Activated T-cell treated with anti-CD3 and anti-CD28 coated beads, Interleukin-2, amount 50 U/mL, for 24 hours (primary cell): Measurements from ENCODE around the gene ROPN1B.

ENCODE experiments used
- DNase-seq: peaks from one replicate; pipeline ENCODE4 v3.0.0-alpha.2; 2020
- H3K27ac Mint-ChIP-seq: 2 replicates; pipeline ENCODE4 v1.8.0; 2020; ENCODE audit warnings: mild to moderate bottlenecking, mixed read lengths
- H3K27me3 Mint-ChIP-seq: 2 replicates; pipeline ENCODE4 v1.8.0; 2020; ENCODE audit warnings: mixed read lengths
- H3K36me3 Mint-ChIP-seq: 2 replicates; pipeline ENCODE4 v1.8.0; 2020; ENCODE audit warnings: low read depth, mixed read lengths
- H3K4me1 Mint-ChIP-seq: 2 replicates; pipeline ENCODE4 v1.8.0; 2020; ENCODE audit warnings: low read depth, mixed read lengths
- H3K4me3 Mint-ChIP-seq: 2 replicates; pipeline ENCODE4 v1.8.0; 2020; ENCODE audit warnings: mild to moderate bottlenecking, moderate library complexity, mixed read lengths
- H3K9me3 Mint-ChIP-seq: 2 replicates; pipeline ENCODE4 v1.8.0; 2020; ENCODE audit warnings: mixed read lengths

The ROPN1B gene

DNA sequence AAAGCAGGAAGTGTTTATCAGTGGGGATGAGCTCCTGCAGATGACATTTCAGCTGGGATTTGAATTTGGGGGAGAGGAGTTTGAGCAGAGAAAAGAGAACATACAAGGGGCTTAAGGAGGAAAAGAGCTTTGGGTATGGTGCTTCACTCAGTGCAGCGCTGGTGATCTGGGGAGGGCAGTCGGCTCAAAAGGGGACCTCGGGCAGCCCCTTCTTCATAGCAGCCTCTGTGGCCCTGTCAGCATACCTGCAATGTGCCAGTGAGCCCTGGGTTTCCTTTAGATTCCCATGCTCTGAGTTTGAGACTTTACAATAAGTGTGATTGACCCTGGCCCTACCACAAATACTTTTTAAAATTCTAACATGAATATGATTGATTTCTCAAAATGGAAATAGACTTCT, 40.2 kb downstream of the ROPN1B start:
- Mint-ChIP-seq H3K4me1 (no peaks in the 10 kb centered on the region), H3K4me3 (no peak overlapping the region), H3K36me3 (peaks cover 84% of the 10 kb centered on the region), H3K27ac (no peak overlapping the region), H3K9me3 (no peaks in the 10 kb centered on the region), H3K27me3 (no peaks in the 10 kb centered on the region)
- no peak for DNase-seq

DNA sequence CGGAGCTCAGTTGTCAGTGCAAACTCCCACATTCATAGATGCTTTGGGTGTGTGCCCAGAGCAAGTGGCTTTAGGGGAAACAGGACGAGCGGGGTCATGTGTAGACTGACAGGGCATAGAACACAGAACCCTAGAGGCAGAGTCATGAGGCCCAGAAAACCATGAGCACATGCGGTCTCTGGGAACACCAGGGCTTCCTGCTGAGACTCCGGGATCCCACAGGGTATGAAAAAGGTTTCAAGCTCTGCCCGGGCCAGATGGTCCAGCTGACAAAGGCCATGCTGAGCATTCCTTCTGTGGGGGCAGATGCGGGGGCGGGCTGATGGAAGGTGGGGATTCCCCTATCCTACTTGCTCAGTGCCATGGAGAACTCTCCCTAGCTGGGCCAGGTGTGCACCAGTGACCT, 44.8 kb downstream of the ROPN1B start:
- Mint-ChIP-seq H3K4me3 (no peak overlapping the region), H3K27ac (no peak overlapping the region), H3K27me3 (no peaks in the 10 kb centered on the region), H3K9me3 (no peaks in the 10 kb centered on the region), H3K4me1 (no peaks in the 10 kb centered on the region), H3K36me3 (peaks cover 75% of the 10 kb centered on the region)
- DNase-seq, result no peak

DNA sequence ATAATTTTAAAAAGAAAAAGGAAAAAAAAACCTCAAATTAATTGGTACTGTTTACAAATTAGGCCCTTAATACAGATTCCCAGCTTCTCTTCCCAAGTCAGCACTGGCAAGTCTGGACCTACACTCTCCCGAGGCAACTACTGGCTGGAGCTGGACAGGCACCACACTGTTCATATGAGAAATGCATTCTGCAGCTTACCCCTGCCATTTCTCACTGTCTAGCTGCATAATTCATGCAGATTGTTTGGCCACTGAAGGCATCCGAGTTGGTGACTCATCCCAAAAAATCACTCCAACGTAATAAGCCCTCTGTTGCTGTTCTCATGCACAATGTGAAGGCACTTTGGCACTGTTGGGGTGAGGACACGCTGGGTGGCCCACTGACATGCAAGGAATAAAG, 45.3 kb downstream of the ROPN1B start:
- Mint-ChIP-seq H3K4me1 (no peaks in the 10 kb centered on the region), H3K27ac (no peak overlapping the region), H3K27me3 (no peaks in the 10 kb centered on the region), H3K36me3 (peaks cover 70% of the 10 kb centered on the region), H3K4me3 (no peak overlapping the region), H3K9me3 (no peaks in the 10 kb centered on the region)
- DNase-seq, result no peak

DNA sequence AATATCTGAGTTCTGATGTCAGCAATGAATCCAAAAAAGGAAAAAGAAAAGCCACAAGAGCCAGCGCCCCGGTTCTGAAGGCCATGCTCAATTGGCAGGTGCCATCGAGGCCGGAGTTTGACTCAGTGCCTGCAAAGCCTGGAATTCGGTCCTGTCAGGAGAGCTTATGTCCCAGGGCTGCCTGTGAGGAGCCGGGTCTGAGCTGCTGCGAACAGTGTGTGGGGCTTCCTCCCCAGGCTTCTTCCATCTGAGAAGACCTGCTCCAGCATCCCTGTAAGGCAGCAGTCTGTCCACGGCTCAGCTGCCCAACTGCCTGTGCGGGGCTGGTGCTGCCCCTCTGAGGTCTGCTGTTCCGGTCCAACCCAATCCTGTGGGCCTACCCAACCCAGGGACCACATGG, 46.1 kb downstream of the ROPN1B start:
- Mint-ChIP-seq H3K9me3 (no peaks in the 10 kb centered on the region), H3K36me3 (peaks cover 65% of the 10 kb centered on the region), H3K27ac (no peak overlapping the region), H3K27me3 (no peaks in the 10 kb centered on the region), H3K4me1 (no peaks in the 10 kb centered on the region), H3K4me3 (no peak overlapping the region)
- DNase-seq, result no peak

DNA sequence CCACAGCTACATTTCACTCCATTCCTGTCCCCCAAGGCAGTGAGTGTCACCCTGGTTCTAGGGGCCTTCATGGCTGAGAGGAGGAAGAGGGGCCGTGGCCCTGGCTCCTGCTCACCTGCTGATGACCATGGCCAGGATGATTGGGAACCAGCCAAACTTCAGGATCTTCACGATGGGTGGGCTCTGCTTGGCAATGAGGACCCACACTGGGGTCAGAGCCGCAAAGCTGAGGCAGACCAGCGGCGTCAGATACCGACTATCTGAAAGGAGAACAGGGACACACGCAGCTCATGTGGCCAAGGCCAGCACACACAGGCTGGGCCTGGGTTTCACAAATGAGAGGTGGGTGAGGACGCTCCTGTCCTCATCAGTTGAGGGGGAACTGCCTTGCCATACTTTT, 47.6 kb downstream of the ROPN1B start:
- DNase-seq, result no peak
- Mint-ChIP-seq H3K36me3 (peaks cover 57% of the 10 kb centered on the region), H3K9me3 (no peaks in the 10 kb centered on the region), H3K27ac (no peak overlapping the region), H3K4me3 (no peak overlapping the region), H3K4me1 (no peaks in the 10 kb centered on the region), H3K27me3 (no peaks in the 10 kb centered on the region)

DNA sequence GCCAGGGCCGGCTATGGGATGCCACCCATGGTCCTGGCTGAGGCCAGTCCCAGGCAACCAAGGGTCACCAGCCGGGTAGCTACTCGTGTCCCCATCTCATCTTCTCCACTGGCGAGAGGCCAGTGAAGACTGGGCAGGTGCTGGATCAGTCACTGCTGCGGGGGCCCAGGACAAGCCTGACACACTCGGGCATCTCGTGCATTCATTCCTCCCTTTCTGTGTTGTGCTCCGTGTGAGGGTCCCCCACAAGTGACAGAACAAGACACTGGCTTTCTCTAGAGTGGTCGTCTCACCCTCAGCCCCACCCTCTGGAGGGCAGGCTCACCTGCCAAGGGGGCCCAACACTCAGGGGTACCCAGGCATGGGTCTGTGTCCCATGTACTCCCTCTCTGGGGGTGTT, 48.4 kb downstream of the ROPN1B start:
- no peak overlapping the region for H3K4me3 Mint-ChIP-seq
- peaks cover 54% of the 10 kb centered on the region for H3K36me3 Mint-ChIP-seq

DNA sequence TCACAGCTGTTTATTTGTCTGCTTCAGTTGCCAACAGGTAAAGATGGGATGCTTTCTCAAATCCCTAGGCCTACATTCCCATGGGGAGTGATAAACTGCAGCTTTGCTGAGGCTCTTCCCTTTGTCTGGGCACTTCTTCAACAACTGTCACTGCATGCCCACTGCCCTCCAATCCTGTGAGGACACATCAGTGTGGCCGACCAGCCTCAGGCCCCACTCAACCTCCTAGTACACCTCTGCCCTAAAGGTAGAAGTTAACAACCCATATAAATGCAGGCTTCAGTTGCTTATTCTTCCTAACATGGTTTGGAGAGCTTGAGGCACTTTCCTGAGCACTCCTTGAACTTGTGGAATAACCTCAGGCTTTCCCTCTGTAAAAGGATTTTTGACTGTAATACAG, 49.6 kb downstream of the ROPN1B start:
- Mint-ChIP-seq H3K27me3 (no peaks in the 10 kb centered on the region), H3K4me1 (no peaks in the 10 kb centered on the region), H3K36me3 (peaks cover 52% of the 10 kb centered on the region), H3K9me3 (no peaks in the 10 kb centered on the region), H3K27ac (no peak overlapping the region), H3K4me3 (no peak overlapping the region)
- no peak for DNase-seq

More for the DNA sequence above, 48.4 kb downstream of the ROPN1B start:
- no peaks in the 10 kb centered on the region for H3K27me3 Mint-ChIP-seq
- no peak for DNase-seq
- H3K4me1 Mint-ChIP-seq, result no peaks in the 10 kb centered on the region
- no peak overlapping the region for H3K27ac Mint-ChIP-seq
- H3K9me3 Mint-ChIP-seq, result no peaks in the 10 kb centered on the region

DNA sequence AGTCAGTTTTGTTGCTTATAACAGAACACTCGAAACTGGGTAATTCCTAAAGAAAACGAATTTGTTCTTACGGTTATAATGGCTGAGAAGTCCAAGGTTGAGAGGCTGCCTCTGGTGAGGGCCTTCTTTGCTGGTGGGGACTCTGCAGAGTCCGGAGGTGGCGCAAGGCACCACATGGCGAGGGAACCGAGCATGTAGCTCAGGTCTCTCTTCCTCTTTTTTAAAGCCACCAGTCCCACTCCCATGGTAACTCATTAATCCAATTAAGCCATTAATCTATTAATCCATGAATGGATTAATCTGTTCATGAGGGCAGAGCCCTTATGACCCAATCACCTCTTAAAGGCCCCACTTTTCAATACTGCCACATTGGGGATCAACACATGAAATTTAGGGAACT, 50.0 kb downstream of the ROPN1B start:
- Mint-ChIP-seq H3K27ac (no peak overlapping the region), H3K9me3 (no peaks in the 10 kb centered on the region), H3K4me1 (no peaks in the 10 kb centered on the region), H3K27me3 (no peaks in the 10 kb centered on the region), H3K36me3 (peaks cover 48% of the 10 kb centered on the region), H3K4me3 (no peak overlapping the region)
- no peak for DNase-seq

DNA sequence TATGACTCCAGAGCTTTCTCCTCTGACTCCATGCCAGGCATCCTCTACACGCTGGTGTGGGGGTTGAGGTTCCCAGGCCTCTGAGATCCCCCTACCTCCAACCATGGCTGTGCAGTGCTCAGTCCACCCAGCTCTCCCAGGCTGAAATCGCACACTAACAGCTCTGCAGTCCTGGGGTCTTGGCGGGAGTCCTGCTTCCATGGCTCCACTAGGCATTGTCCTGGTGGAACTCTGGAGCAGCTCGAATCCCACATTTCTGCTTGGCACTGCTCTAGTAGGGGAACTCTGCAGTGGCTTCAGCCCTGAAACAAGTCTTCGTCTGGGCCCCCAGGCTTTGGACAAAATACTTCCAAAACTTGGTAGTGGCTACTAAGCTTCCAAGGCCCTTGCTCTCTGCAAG, 50.7 kb downstream of the ROPN1B start:
- H3K36me3 Mint-ChIP-seq, result peaks cover 48% of the 10 kb centered on the region

DNA sequence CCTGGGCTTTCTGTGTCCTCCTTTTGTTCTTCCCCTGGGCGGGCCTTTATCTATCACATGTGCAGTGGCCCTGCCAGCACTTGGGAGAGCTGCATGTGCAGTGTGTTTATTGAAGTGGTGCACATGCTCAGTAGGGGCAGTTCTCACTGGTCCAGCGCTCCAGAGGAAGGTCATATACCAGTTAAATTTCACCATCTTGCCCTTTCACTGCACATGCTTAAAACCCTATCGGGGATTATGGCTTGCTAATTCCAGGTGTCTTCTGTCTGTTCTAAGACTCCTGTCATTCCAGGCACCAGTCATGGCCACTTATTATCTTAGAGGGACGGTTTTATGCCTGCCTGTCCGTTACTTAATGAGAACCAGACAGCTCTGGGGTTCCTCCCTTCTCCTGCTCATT, 52.2 kb downstream of the ROPN1B start:
- H3K9me3 Mint-ChIP-seq, result no peaks in the 10 kb centered on the region
- peaks cover 1% of the 10 kb centered on the region for H3K4me1 Mint-ChIP-seq
- no peak overlapping the region for H3K27ac Mint-ChIP-seq
- H3K4me3 Mint-ChIP-seq, result no peak overlapping the region
- no peak for DNase-seq
- H3K36me3 Mint-ChIP-seq, result peaks cover 51% of the 10 kb centered on the region
- H3K27me3 Mint-ChIP-seq, result no peaks in the 10 kb centered on the region

More for the DNA sequence above, 50.7 kb downstream of the ROPN1B start:
- no peak overlapping the region for H3K27ac Mint-ChIP-seq
- H3K9me3 Mint-ChIP-seq, result no peaks in the 10 kb centered on the region
- no peak for DNase-seq
- H3K27me3 Mint-ChIP-seq, result no peaks in the 10 kb centered on the region
- H3K4me3 Mint-ChIP-seq, result no peak overlapping the region
- no peaks in the 10 kb centered on the region for H3K4me1 Mint-ChIP-seq

DNA sequence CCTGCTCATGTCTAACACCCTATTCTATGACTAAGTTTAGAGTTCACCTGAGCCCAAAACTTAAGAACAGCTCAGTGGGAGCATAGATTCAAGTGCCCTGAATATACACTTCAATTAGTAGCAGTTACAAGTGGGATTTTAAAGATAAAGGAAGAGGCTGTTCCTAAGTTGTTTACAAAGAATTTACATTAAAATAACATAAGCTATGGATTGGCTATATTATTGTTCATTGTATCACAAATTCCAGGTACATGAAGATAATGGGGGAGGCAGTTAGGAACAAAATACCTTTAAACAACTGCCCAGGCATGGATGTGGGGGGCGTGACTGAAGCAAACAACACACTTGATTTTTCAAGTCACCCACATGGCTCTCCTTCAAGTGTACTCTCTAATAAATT, 52.7 kb downstream of the ROPN1B start:
- Mint-ChIP-seq H3K36me3 (peaks cover 52% of the 10 kb centered on the region), H3K4me3 (no peak overlapping the region), H3K9me3 (no peaks in the 10 kb centered on the region), H3K27me3 (no peaks in the 10 kb centered on the region), H3K4me1 (peaks cover 5% of the 10 kb centered on the region), H3K27ac (no peak overlapping the region)
- DNase-seq, result no peak

DNA sequence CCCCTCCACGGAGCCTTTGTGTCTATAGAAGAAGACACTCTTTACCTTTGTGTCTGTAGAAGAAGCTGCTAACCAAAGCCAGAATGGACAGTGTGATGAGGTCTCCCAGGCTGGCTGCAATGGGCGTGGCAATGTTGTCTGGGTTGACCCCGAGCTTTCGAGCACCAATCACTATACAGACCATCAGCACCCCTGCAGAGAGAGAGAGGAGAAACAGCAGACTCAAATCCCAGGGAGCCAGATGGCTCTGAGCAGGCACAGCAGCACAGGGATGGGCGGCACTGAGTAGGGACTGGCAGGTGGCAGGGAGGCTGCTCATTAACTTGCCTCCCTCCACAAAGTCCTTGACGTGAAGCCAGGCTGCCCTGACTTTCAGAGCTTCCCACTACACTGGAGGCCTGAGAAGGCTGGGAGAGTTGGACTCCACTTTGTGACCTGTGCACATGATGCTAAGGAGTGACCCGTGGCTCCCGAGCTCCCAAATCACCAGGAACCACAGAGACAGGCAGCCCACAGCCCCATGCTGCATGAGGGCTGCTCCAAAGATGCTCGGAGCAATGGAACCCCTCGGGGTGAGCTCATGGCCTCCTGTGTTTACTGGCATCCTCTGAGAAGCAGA, 53.9 kb downstream of the ROPN1B start:
- Mint-ChIP-seq H3K4me3 (no peak overlapping the region), H3K9me3 (peaks cover 7% of the 10 kb centered on the region), H3K27ac (no peak overlapping the region), H3K4me1 (peaks cover 9% of the 10 kb centered on the region), H3K27me3 (no peaks in the 10 kb centered on the region), H3K36me3 (peaks cover 57% of the 10 kb centered on the region)
- no peak for DNase-seq

DNA sequence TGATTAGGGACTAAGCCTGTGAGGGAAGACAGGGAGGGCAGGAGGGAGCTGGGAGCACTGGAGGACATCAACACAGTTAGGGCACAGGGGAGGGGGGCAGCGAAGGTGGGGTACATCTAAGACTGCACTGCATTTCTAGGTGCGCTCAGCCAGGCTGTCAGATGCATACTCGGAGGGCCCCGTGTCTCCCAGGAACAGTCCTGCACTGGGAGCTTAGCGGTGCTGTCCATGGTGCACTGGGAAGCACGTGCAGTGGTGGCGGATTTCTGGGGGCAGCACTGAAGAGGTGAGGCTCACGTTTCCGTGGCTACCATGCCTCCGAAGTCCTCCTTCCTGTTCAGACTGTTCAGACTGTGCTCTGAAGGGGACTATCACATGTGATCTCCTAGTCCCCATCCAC, 54.4 kb downstream of the ROPN1B start:
- no peak for DNase-seq
- no peaks in the 10 kb centered on the region for H3K27me3 Mint-ChIP-seq
- H3K9me3 Mint-ChIP-seq, result peaks cover 10% of the 10 kb centered on the region
- H3K27ac Mint-ChIP-seq, result no peak overlapping the region
- H3K4me1 Mint-ChIP-seq, result peaks cover 9% of the 10 kb centered on the region
- H3K36me3 Mint-ChIP-seq, result peaks cover 61% of the 10 kb centered on the region
- H3K4me3 Mint-ChIP-seq, result no peak overlapping the region

DNA sequence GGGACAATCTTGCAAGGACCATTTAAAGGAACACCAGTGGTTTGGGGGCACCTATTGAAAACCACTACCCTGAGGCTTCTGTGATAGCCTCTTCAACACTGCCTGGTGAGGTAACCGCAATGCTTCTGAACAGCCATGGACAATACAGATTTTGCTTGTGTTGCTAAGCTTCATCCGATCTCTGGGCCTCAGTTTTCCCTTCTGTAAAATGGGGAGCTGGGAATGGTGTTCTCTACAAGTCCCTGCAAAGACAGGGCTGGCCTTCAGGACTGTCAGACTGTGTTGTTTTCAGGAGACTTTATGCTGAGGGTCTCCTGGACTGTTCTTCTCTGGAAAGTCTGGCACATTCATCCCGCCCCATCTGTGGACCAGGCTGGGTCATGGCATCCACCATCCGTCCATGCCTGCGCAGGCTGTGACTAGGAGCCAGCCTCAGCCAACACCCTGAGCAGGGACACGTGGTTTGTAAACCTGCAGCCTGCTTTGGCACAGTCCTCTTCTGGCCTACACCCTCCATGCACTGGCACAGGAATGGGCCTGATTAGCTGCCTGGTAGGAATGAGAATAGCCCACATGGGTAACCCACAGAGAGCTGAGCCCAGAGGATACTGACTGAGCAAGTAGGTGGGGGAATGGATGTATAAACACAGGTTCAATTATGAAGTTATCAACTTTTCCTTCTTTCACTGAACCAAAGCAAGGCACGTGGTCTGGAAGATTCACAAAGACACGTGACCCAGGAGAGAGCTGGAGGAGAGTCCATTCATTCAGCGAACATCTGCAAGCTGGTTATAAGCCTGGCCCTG, 55.3 kb downstream of the ROPN1B start:
- Mint-ChIP-seq H3K36me3 (peaks cover 68% of the 10 kb centered on the region), H3K27ac (no peak overlapping the region), H3K4me3 (no peak overlapping the region), H3K4me1 (peaks cover 9% of the 10 kb centered on the region), H3K9me3 (peaks cover 16% of the 10 kb centered on the region), H3K27me3 (no peaks in the 10 kb centered on the region)
- no peak for DNase-seq

DNA sequence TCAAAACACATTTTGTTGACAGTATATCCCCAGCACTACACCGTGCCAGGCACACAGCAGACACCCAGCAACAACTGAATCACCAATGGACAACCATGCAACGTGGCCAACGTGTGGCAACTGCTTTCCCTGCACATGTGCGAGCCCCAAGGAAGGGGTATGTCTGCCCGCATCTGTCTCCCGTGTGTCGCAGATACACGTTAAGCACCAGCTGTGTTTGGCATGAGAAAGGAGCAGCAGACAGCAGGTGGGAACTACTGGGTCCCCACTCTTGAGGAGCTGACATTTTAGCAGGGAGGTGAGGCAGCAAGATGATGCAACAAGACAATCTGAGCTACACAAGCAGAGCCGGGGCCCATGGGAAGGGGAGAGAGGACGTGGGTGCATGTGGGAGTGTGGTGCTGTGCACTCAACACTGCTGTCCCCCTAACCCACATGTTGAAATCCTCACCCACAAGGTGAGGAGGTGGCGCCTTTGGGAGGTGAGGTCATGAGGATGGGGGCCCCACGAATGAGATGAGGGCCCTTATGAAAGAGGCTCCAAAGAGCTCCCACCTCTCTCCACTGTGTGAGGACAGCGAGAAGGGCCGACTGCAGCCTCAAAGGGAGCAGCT, 56.2 kb downstream of the ROPN1B start:
- H3K27me3 Mint-ChIP-seq, result no peaks in the 10 kb centered on the region

More for the DNA sequence above, 56.2 kb downstream of the ROPN1B start:
- peaks cover 73% of the 10 kb centered on the region for H3K36me3 Mint-ChIP-seq
- H3K27ac Mint-ChIP-seq, result no peak overlapping the region
- peaks cover 9% of the 10 kb centered on the region for H3K4me1 Mint-ChIP-seq
- no peak overlapping the region for H3K4me3 Mint-ChIP-seq
- H3K9me3 Mint-ChIP-seq, result peaks cover 19% of the 10 kb centered on the region
- no peak for DNase-seq
